GM23248 (cell line): Measurements from ENCODE around the gene CKAP4. TPM values are rescaled to one million over a fixed set of nuclear protein-coding genes. Genes with fewer than 3 reads are reported as not detected.

Source experiments
- DNase-seq: peaks from one replicate; pipeline ENCODE4 v3.0.0-alpha.2; 2015
- H2AFZ ChIP-seq: fragments of 200-600 bp; sonication (generic); 2 replicates; pipeline ENCODE4 v1.6.1; 2016; ENCODE audit warnings: antibody characterized with exemption
- H3F3A ChIP-seq: fragments of 200-600 bp; sonication (generic); 2 replicates; pipeline ENCODE4 v1.6.1; 2016; ENCODE audit warnings: mild to moderate bottlenecking, antibody characterized with exemption, mixed run types; ENCODE audit not compliant: insufficient read depth
- H3K27ac ChIP-seq: fragments of 200-600 bp; sonication (generic); 2 replicates; pipeline ENCODE4 v1.5.1; 2016; ENCODE audit warnings: mild to moderate bottlenecking
- H3K27me3 ChIP-seq: fragments of 200-600 bp; sonication (generic); replicated peaks from 2 replicates; pipeline ENCODE4 v1.6.1; 2016; ENCODE audit warnings: mild to moderate bottlenecking; ENCODE audit not compliant: insufficient read depth
- H3K36me3 ChIP-seq: fragments of 200-600 bp; sonication (generic); 2 replicates; pipeline ENCODE4 v1.6.1; 2016; ENCODE audit warnings: low read depth, mild to moderate bottlenecking
- H3K4me1 ChIP-seq: fragments of 200-600 bp; sonication (generic); 2 replicates; pipeline ENCODE4 v1.6.1; 2016; ENCODE audit warnings: mild to moderate bottlenecking; ENCODE audit not compliant: insufficient read depth
- H3K4me2 ChIP-seq: fragments of 200-600 bp; sonication (generic); one replicate; pipeline ENCODE4 v1.6.1; 2016; ENCODE audit warnings: mild to moderate bottlenecking; ENCODE audit not compliant: unreplicated experiment
- H3K4me3 ChIP-seq: fragments of 200-600 bp; sonication (generic); 2 replicates; pipeline ENCODE4 v1.5.1; 2016; ENCODE audit warnings: mild to moderate bottlenecking
- H3K79me2 ChIP-seq: fragments of 200-600 bp; sonication (generic); 2 replicates; pipeline ENCODE4 v1.6.1; 2016; ENCODE audit warnings: mild to moderate bottlenecking; ENCODE audit not compliant: insufficient read depth
- H3K9ac ChIP-seq: fragments of 200-600 bp; sonication (generic); 2 replicates; pipeline ENCODE4 v1.6.1; 2016; ENCODE audit warnings: mild to moderate bottlenecking
- H3K9me2 ChIP-seq: fragments of 200-600 bp; sonication (generic); 2 replicates; pipeline ENCODE4 v1.6.1; 2016; ENCODE audit warnings: mixed run types, mild to moderate bottlenecking, moderate library complexity; ENCODE audit not compliant: insufficient read depth
- H3K9me3 ChIP-seq: fragments of 200-600 bp; sonication (generic); one replicate; pipeline ENCODE4 v1.6.1; 2017; ENCODE audit warnings: low read depth
- H4K20me1 ChIP-seq: fragments of 200-600 bp; sonication (generic); 2 replicates; pipeline ENCODE4 v1.6.0; 2016; ENCODE audit not compliant: insufficient read depth
- EZH2 ChIP-seq: fragments of 200-600 bp; sonication (generic); IDR thresholded peaks from 2 replicates; pipeline ENCODE4 v1.6.1; 2018; ENCODE audit warnings: antibody characterized with exemption, mild to moderate bottlenecking; ENCODE audit not compliant: insufficient read depth, poor library complexity, severe bottlenecking
- EZH2phosphoT487 ChIP-seq: fragments of 200-600 bp; sonication (generic); IDR thresholded peaks from 2 replicates; pipeline ENCODE4 v1.6.1; 2018; ENCODE audit warnings: antibody characterized with exemption, moderate library complexity, mild to moderate bottlenecking, low read depth; ENCODE audit not compliant: insufficient read depth
- WGBS, 2 experiments: methylation state at CpG; one replicate each; pipeline ENCODE4 v1.1.6; 2015 to 2017; ENCODE audit warnings: low lambda C conversion rate in 2 of 2, low coverage in 1 of 2; ENCODE audit errors: missing lambda C conversion rate in 2 of 2; 5-methylcytosine and 5-hydroxymethylcytosine counted together
- in situ Hi-C: fragments of 300-500 bp; cut with MboI; formaldehyde crosslinking; loops from 2 replicates; pipeline ENCODE4 v1.15.0; 2020
- polyA plus RNA-seq: library from polyadenylated mRNA; unstranded; fragments of >200 nt; fragmentation: Nextera tagmentation; extraction: Ambion mirVana; gene quantifications from 2 replicates; pipeline ENCODE4 v1.2.1, GENCODE V29; 2016
- total RNA-seq: library from RNA; depleted of rRNA; stranded (reverse); fragments of >200 nt; shearing (Covaris generic); gene quantifications from 2 replicates; pipeline ENCODE4 v1.2.3, GENCODE V29; 2014

Gene CKAP4
- total and polyA plus RNA-seq, 2 experiments from 2014 or later, result 219 to 318 TPM

DNA sequence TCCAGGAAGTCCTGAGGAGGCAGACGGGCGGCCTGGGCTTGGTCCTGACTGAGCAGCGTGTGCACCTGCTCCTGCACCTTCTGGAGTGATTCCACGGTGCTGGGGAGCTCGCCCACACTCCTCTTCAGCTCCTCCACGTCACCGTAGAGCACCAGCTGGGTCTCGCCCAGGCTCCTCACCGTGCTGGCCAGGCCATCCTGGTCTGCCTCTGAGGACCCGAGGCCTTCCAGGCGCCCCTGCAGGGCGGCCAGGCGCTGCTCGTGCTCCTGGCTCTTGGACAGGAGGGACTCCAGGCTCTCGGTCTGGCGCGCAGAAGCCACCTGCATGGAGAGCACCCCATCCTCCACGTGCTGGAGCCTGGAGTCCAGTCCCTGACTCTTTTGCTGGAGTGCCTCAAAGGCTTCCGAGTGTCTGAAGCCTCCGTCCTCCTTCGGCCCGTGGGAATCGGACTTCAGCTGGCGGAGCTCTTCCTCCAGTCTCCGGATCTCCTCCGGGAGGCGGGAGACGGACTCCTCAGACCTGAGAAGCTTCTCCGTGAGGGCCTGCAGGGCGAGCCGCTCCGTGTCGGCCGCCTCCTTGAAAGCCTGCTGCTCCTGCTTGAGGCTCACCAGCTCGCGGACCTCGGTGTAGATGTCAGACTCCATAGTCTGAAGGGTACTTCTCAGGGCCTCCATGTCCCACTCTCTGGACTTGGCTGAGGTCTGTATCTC lies 8.4 kb downstream of the CKAP4 start:
- Histone ChIP-seq H3K79me2 (peaks cover 73% of the 10 kb centered on the region), H3K9me3 (no peaks in the 10 kb centered on the region), H3K9me2 (no peaks in the 10 kb centered on the region), H2AFZ (no peak overlapping the region), H3K4me2 (no peak overlapping the region), H3K36me3 (peaks cover 64% of the 10 kb centered on the region), H3K27me3 (no peaks in the 10 kb centered on the region), H3K9ac (no peak overlapping the region), H3F3A (peaks cover 55% of the 10 kb centered on the region), H4K20me1 (peaks cover 8% of the 10 kb centered on the region; the same call in 1 of the 2 replicates), H3K27ac (no peak overlapping the region), H3K4me3 (no peak overlapping the region), H3K4me1 (peaks cover 28% of the 10 kb centered on the region)
- WGBS, 2 experiments, result 82 to 89% methylated on average over 33 to 37 of the region's 37 CpGs
- TF ChIP-seq EZH2, result no peak
- no peak for TF ChIP-seq EZH2phosphoT487
- no peak for DNase-seq
- in situ Hi-C loops, result no loop called here

DNA sequence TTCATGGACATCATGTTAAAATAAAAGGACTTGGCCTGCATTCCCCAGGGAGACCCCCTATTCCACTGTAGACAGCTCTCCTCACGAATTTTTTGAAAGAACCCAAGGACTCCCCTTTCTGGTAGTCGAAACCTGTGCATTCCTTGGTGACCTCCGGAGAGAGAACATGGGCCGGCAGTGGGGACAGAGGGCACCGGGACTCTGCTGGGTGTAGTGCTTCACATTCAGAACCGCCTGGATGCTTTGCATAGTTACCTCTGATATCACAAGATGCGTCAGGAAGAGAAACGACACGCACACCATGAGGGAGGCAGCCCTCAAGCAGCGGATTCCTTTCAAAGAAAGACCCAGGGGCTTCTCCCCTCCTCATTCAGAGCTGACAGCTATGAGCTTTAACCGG lies 9.7 kb downstream of the CKAP4 start:
- no peak for DNase-seq
- H3K27me3 ChIP-seq, result no peaks in the 10 kb centered on the region
- H3K4me1 ChIP-seq, result peaks cover 16% of the 10 kb centered on the region; the same call in 1 of the 2 replicates
- no peaks in the 10 kb centered on the region for H3K9me2 ChIP-seq
- no peak overlapping the region for H3K4me3 ChIP-seq
- peaks cover 53% of the 10 kb centered on the region for H3K36me3 ChIP-seq
- peaks cover 61% of the 10 kb centered on the region for H3F3A ChIP-seq
- peaks cover 61% of the 10 kb centered on the region for H3K79me2 ChIP-seq
- H3K9ac ChIP-seq, result no peak overlapping the region
- 89 to 91% methylated on average over 11 of the region's 11 CpGs for WGBS, 2 experiments
- no peak overlapping the region for H3K27ac ChIP-seq
- H3K9me3 ChIP-seq, result no peaks in the 10 kb centered on the region
- in situ Hi-C loops, result no loop called here
- no peak overlapping the region for H2AFZ ChIP-seq
- TF ChIP-seq EZH2 (no peak), EZH2phosphoT487 (no peak)
- H3K4me2 ChIP-seq, result no peak overlapping the region
- H4K20me1 ChIP-seq, result peaks cover 8% of the 10 kb centered on the region; the same call in 1 of the 2 replicates

- Histone ChIP-seq H2AFZ (no peak overlapping the region), H3F3A (peaks cover 57% of the 10 kb centered on the region), H3K4me1 (0 out of 2 replicates have a peak, but pooled peaks cover 4% of the 10 kb centered on the region), H3K9ac (no peak overlapping the region), H3K4me2 (no peak overlapping the region), H3K79me2 (peaks cover 37% of the 10 kb centered on the region), H3K36me3 (peaks cover 38% of the 10 kb centered on the region), H3K27ac (no peak overlapping the region), H3K9me3 (no peaks in the 10 kb centered on the region), H3K9me2 (no peaks in the 10 kb centered on the region), H4K20me1 (no peaks in the 10 kb centered on the region), H3K4me3 (no peak overlapping the region), H3K27me3 (no peaks in the 10 kb centered on the region)
- 93 to 100% methylated on average over 1 of the region's 1 CpG for WGBS, 2 experiments
- DNase-seq, result no peak
- in situ Hi-C loops, result no loop called here
- TF ChIP-seq EZH2 (no peak), EZH2phosphoT487 (no peak)
Observed at GRCh38 chr12:106235770-106236169, 12.1 kb downstream of the CKAP4 start.

GRCh38 chr12:106234449-106234848 lies 13.4 kb downstream of the CKAP4 start:
- peaks cover 26% of the 10 kb centered on the region for H3K36me3 ChIP-seq
- peak; percentile 47 for DNase-seq
- no peak overlapping the region for H3K4me3 ChIP-seq
- H3K9me2 ChIP-seq, result no peaks in the 10 kb centered on the region
- no peak overlapping the region for H2AFZ ChIP-seq
- 61 to 66% methylated on average over 3 of the region's 3 CpGs for WGBS, 2 experiments
- H3K27me3 ChIP-seq, result no peaks in the 10 kb centered on the region
- peaks cover 52% of the 10 kb centered on the region for H3F3A ChIP-seq
- H3K9ac ChIP-seq, result no peak overlapping the region
- 0 out of 2 replicates have a peak, but pooled peaks cover 4% of the 10 kb centered on the region for H3K4me1 ChIP-seq
- in situ Hi-C loops, result no loop called here
- H3K27ac ChIP-seq, result peak overlapping the region; percentile 22; the same call in 1 of the 2 replicates
- H4K20me1 ChIP-seq, result no peaks in the 10 kb centered on the region
- no peak overlapping the region for H3K4me2 ChIP-seq
- no peaks in the 10 kb centered on the region for H3K9me3 ChIP-seq
- peaks cover 24% of the 10 kb centered on the region for H3K79me2 ChIP-seq
- TF ChIP-seq EZH2 (no peak), EZH2phosphoT487 (no peak)
